Measurements from ENCODE around the gene BLOC1S6.

GRCh38 chr15:45572617-45573016, 14.6 kb upstream of the BLOC1S6 start:
- TF ChIP-seq POLR2A (IDR thresholded peaks at IDR 0.05) (no peak), CTCF (IDR thresholded peaks at IDR 0.05 in 8 of 11, conservative IDR thresholded peaks at IDR 0.05 in 3 of 11) (no peak), POLR2AphosphoS5 (IDR thresholded peaks at IDR 0.05) (no peak)
